Measurements from ENCODE around the gene JMJD1C.

DNA sequence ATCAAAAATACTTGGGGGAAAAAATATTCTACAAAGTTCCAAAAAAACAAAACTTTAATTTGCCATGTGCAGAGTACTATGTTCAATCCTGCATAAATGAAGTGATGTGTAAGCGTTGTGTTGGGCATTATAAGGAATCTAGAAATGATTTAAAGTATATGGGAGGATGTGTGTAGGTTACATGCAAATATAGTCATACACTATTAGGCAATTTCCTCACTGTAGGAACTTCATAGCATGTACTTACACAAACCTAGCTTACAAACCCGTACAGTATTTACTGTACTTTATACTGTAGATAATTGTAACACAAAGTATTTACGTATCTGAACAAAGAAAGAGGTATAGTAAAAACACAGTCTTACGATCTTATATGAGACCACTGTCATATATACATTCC, 260.4 kb downstream of the JMJD1C start:
- no peak for TF ChIP-seq CTCF (IDR thresholded peaks at IDR 0.05)
- TF ChIP-seq POLR2AphosphoS5 (IDR thresholded peaks at IDR 0.05; ENCODE audit: insufficient read depth in 1 of 2, low read depth in 1 of 2): no peak
- no peak for TF ChIP-seq POLR2A (IDR thresholded peaks at IDR 0.05)
